ENCODE results near the gene SEMA4B. TPM values are rescaled to one million over a fixed set of nuclear protein-coding genes. Genes with fewer than 3 reads are reported as not detected.

SEMA4B gene
- total RNA-seq, 1 experiment from 2014 or later, result 38.6 TPM

- TF ChIP-seq CTCF (IDR thresholded peaks at IDR 0.05; ENCODE audit: unreplicated experiment), result no peak
- DNase-seq (ENCODE audit: unreplicated experiment), result peak; percentile 97
- no peaks in the 10 kb centered on the region for H3K9me3 Mint-ChIP-seq (ENCODE audit: unreplicated experiment)
- intact Hi-C loops (cut with micrococcal nuclease), result loop anchor here (1.0 to 5.0 kb wide), 4 partner anchors 31 to 336 kb away; partner anchors contain the start of gene NGRN
- peak within 1 kb of the TSS; percentile 85 for H3K4me3 Mint-ChIP-seq (ENCODE audit: unreplicated experiment)
- ChIA-PET POLR2A (interaction anchor here (0.5 to 4.7 kb wide), 32 partner anchors 9 to 755 kb away, joined by 3 to 66 read pairs (median 5); partner anchors contain the start of genes AP3S2, NGRN, SEMA4B and TTLL13), CTCF (interaction anchor here (0.5 to 4.8 kb wide), 20 partner anchors 12 to 369 kb away, joined by 3 to 48 read pairs (median 4); partner anchors contain the start of genes ARPIN and TTLL13)
- BruUV-seq (replicated peaks), result TSS peak; percentile 46
- peaks cover 19% of the 10 kb centered on the region for H3K4me1 Mint-ChIP-seq (ENCODE audit: insufficient read depth, unreplicated experiment)
- H3K27me3 Mint-ChIP-seq (ENCODE audit: insufficient read depth, unreplicated experiment), result no peaks in the 10 kb centered on the region
- peak within 1 kb of the TSS; percentile 12 for H3K27ac Mint-ChIP-seq (ENCODE audit: low read depth, unreplicated experiment)
- H3K36me3 Mint-ChIP-seq (ENCODE audit: insufficient read depth, unreplicated experiment), result peaks cover 36% of the 10 kb centered on the region
Measured at GRCh38 chr15:90233387-90234095, 32.4 kb downstream of the SEMA4B start, which contains the start of gene CIB1. TSS of gene CIB1 (minus strand) at chr15:90233941. CDS start at chr15:90233885, 56 bp downstream.

- H3K27ac Mint-ChIP-seq (ENCODE audit: low read depth, unreplicated experiment), result peak within 1 kb of the TSS; percentile 12
- CTCF ChIA-PET, result interaction anchor here (0.5 to 4.8 kb wide), 10 partner anchors 13 to 93 kb away, joined by 3 to 48 read pairs (median 7); no protein-coding TSS in a partner anchor
- no TSS peak for BruUV-seq (replicated peaks)
- peaks cover 34% of the 10 kb centered on the region for H3K36me3 Mint-ChIP-seq (ENCODE audit: insufficient read depth, unreplicated experiment)
- no peaks in the 10 kb centered on the region for H3K9me3 Mint-ChIP-seq (ENCODE audit: unreplicated experiment)
- intact Hi-C loops (cut with micrococcal nuclease), result loop anchor here (2.0 to 5.0 kb wide), 3 partner anchors 30 to 337 kb away; partner anchors contain the start of gene NGRN
- TF ChIP-seq CTCF (IDR thresholded peaks at IDR 0.05; ENCODE audit: unreplicated experiment), result no peak
- peak; percentile 33 for DNase-seq (ENCODE audit: unreplicated experiment)
- peaks cover 19% of the 10 kb centered on the region for H3K4me1 Mint-ChIP-seq (ENCODE audit: insufficient read depth, unreplicated experiment)
- no peaks in the 10 kb centered on the region for H3K27me3 Mint-ChIP-seq (ENCODE audit: insufficient read depth, unreplicated experiment)
- peak within 1 kb of the TSS; percentile 85 for H3K4me3 Mint-ChIP-seq (ENCODE audit: unreplicated experiment)
- POLR2A ChIA-PET, result interaction anchor here (0.5 to 4.7 kb wide), 27 partner anchors 8 to 754 kb away, joined by 3 to 66 read pairs (median 5); partner anchors contain the start of genes AP3S2, NGRN, SEMA4B and TTLL13
Measured at GRCh38 chr15:90234096-90234988, 33.2 kb downstream of the SEMA4B start, which contains the start of gene GDPGP1. TSS of gene GDPGP1 (plus strand) at chr15:90234209. CDS start at chr15:90240909, 6,700 bp downstream.

DNA sequence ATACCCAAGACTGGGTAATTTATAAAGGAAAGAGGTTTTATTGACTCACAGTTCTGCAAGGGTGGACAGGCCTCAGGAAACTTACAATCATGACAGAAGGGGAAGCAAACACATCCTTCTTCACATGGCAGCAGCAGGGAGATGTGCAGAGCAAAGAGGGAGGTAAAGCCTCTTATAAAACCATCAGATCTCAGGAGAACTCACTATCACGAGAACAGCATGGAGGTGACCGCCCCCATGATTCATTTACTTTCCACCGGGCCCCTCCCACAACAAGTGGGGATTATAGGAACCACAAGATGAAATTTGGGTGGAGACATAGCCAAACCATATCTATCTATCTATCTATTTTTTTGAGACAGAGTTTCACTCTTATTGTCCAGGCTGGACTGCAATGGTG lies 38.2 kb downstream of the SEMA4B start:
- Mint-ChIP-seq H3K4me1 (ENCODE audit: insufficient read depth, unreplicated experiment) (peaks cover 8% of the 10 kb centered on the region), H3K4me3 (ENCODE audit: unreplicated experiment) (no peak overlapping the region), H3K36me3 (ENCODE audit: insufficient read depth, unreplicated experiment) (peaks cover 17% of the 10 kb centered on the region), H3K9me3 (ENCODE audit: unreplicated experiment) (no peaks in the 10 kb centered on the region), H3K27ac (ENCODE audit: low read depth, unreplicated experiment) (no peak overlapping the region), H3K27me3 (ENCODE audit: insufficient read depth, unreplicated experiment) (no peaks in the 10 kb centered on the region)
- ChIA-PET POLR2A (interaction anchor here (0.9 kb wide), 1 partner anchor 105 kb away, joined by 3 read pairs; no protein-coding TSS in a partner anchor), CTCF (interaction anchor here (0.7 to 1.5 kb wide), 3 partner anchors 10 to 341 kb away, joined by 3 read pairs; partner anchors contain the start of gene TTLL13)
- BruUV-seq (replicated peaks), result no TSS peak
- no peak for TF ChIP-seq CTCF (IDR thresholded peaks at IDR 0.05; ENCODE audit: unreplicated experiment)
- no peak for DNase-seq (ENCODE audit: unreplicated experiment)
- intact Hi-C loops (cut with micrococcal nuclease), result no loop called here

Data from MCF 10A (cell line).